ENCODE results near the gene CEP70. TPM values are rescaled to one million over a fixed set of nuclear protein-coding genes. Genes with fewer than 3 reads are reported as not detected.
"Not testable (repeated sequence)": the region's sequence is repeated elsewhere in the genome, so short reads cannot be mapped to it uniquely, and the experiment has no call there.

CEP70 gene
- polyA plus RNA-seq, 3 donors = 0.11 TPM; not detected in 2

GRCh38 chr3:138559134-138559533 is 34.9 kb downstream of the CEP70 start:
- H3K27me3 Mint-ChIP-seq (ENCODE audit: low read depth in 3 of 3) = peaks cover 0 to 2% (median 0%) of the 10 kb centered on the region in 3 donors
- H3K4me1 ChIP-seq (ENCODE audit: control insufficient read depth in 1 of 2, insufficient read depth in 2 of 2, low read length in 2 of 2) = no peaks in the 10 kb centered on the region
- H3K27ac ChIP-seq (ENCODE audit: low read depth in 1 of 2, low read length in 2 of 2) = no peak overlapping the region
- no peaks in the 10 kb centered on the region for H4K20me1 ChIP-seq (ENCODE audit: insufficient read depth, low read length)
- H3K36me3 ChIP-seq (replicated peaks in 1 of 2; ENCODE audit: control insufficient read depth in 1 of 2, insufficient read depth in 2 of 2, low read length in 2 of 2) = no peaks in the 10 kb centered on the region
- no peak overlapping the region for H3K27ac Mint-ChIP-seq
- no peaks in the 10 kb centered on the region for H3K4me1 Mint-ChIP-seq
- H3K27me3 ChIP-seq (ENCODE audit: control insufficient read depth in 2 of 2, insufficient read depth in 2 of 2, low read length in 2 of 2) = no peaks in the 10 kb centered on the region
- no peak overlapping the region for H3K4me3 ChIP-seq (replicated peaks in 1 of 3; ENCODE audit: low read depth in 2 of 3, low read length in 3 of 3)
- no peaks in the 10 kb centered on the region for H3K79me2 ChIP-seq (ENCODE audit: insufficient read depth, low read length)
- H3K9me3 ChIP-seq (replicated peaks in 1 of 2; ENCODE audit: control insufficient read depth in 1 of 2, insufficient read depth in 1 of 2, low read length in 2 of 2) = peaks cover 29 to 30% of the 10 kb centered on the region in 2 donors
- no peak overlapping the region for H3K4me2 ChIP-seq (replicated peaks; ENCODE audit: extremely low read depth, low read length, poor library complexity, severe bottlenecking)
- intact Hi-C loops (cut with micrococcal nuclease) = no loop called here
- H2AFZ ChIP-seq (ENCODE audit: insufficient read depth, low read depth, low read length, poor library complexity, severe bottlenecking) = no peak overlapping the region
- no peak overlapping the region for H3K4me3 Mint-ChIP-seq
- no peak overlapping the region for H3K9ac ChIP-seq (ENCODE audit: insufficient read depth, low read length, poor library complexity, severe bottlenecking)
- WGBS (ENCODE audit: insufficient coverage) = 83% methylated on average over 3 of the region's 4 CpGs
- H3K9me3 Mint-ChIP-seq = peaks cover 29 to 67% (median 49%) of the 10 kb centered on the region in 7 donors
- TF ChIP-seq, protein P1, sequence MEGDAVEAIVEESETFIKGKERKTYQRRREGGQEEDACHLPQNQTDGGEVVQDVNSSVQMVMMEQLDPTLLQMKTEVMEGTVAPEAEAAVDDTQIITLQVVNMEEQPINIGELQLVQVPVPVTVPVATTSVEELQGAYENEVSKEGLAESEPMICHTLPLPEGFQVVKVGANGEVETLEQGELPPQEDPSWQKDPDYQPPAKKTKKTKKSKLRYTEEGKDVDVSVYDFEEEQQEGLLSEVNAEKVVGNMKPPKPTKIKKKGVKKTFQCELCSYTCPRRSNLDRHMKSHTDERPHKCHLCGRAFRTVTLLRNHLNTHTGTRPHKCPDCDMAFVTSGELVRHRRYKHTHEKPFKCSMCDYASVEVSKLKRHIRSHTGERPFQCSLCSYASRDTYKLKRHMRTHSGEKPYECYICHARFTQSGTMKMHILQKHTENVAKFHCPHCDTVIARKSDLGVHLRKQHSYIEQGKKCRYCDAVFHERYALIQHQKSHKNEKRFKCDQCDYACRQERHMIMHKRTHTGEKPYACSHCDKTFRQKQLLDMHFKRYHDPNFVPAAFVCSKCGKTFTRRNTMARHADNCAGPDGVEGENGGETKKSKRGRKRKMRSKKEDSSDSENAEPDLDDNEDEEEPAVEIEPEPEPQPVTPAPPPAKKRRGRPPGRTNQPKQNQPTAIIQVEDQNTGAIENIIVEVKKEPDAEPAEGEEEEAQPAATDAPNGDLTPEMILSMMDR (IDR thresholded peaks at IDR 0.05) = no peak
- H3K36me3 Mint-ChIP-seq = peaks cover 9 to 30% of the 10 kb centered on the region in 2 donors
- no peak for DNase-seq

DNA sequence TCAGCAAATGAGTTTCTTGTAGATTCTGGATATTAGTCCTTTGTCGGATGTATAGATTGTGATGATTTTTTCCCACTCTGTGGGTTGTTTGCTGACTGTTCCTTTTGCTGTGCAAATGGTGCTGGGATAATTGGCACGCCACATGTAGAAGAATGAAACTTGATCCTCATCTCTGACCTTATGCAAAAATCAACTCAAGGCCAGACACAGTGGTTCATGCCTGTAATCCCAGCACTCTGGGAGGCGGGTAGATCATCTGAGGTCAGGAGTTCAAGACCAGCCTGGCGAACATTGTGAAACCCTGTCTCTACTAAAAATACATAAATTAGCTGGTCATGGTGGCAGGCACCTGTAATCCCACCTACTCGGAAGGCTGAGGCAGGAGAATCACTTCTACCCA is 39.3 kb downstream of the CEP70 start:
- H2AFZ ChIP-seq (ENCODE audit: insufficient read depth, low read depth, low read length, poor library complexity, severe bottlenecking); intact Hi-C loops (cut with micrococcal nuclease); H4K20me1 ChIP-seq (ENCODE audit: insufficient read depth, low read length); H3K79me2 ChIP-seq (ENCODE audit: insufficient read depth, low read length); H3K27ac ChIP-seq (ENCODE audit: low read depth in 1 of 2, low read length in 2 of 2); H3K9ac ChIP-seq (ENCODE audit: insufficient read depth, low read length, poor library complexity, severe bottlenecking); H3K27me3 ChIP-seq (ENCODE audit: control insufficient read depth in 2 of 2, insufficient read depth in 2 of 2, low read length in 2 of 2); H3K4me2 ChIP-seq (replicated peaks; ENCODE audit: extremely low read depth, low read length, poor library complexity, severe bottlenecking); H3K27ac Mint-ChIP-seq; H3K4me3 ChIP-seq (replicated peaks in 1 of 3; ENCODE audit: low read depth in 2 of 3, low read length in 3 of 3); H3K4me1 Mint-ChIP-seq; H3K4me1 ChIP-seq (ENCODE audit: control insufficient read depth in 1 of 2, insufficient read depth in 2 of 2, low read length in 2 of 2); H3K36me3 ChIP-seq (replicated peaks in 1 of 2; ENCODE audit: control insufficient read depth in 1 of 2, insufficient read depth in 2 of 2, low read length in 2 of 2); H3K27me3 Mint-ChIP-seq (ENCODE audit: low read depth in 3 of 3); DNase-seq; H3K4me3 Mint-ChIP-seq: not testable (repeated sequence)
- Mint-ChIP-seq H3K36me3 (peaks cover 7 to 30% of the 10 kb centered on the region in 2 donors), H3K9me3 (peaks cover 41 to 78% (median 62%) of the 10 kb centered on the region in 7 donors)
- H3K9me3 ChIP-seq (replicated peaks in 1 of 2; ENCODE audit: control insufficient read depth in 1 of 2, insufficient read depth in 1 of 2, low read length in 2 of 2) = peaks cover 29 to 35% of the 10 kb centered on the region in 2 donors
- WGBS (ENCODE audit: insufficient coverage) = 88% methylated on average over 1 of the region's 5 CpGs

GRCh38 chr3:138550958-138551357 is 43.1 kb downstream of the CEP70 start:
- H3K4me3 Mint-ChIP-seq; H3K27me3 ChIP-seq (ENCODE audit: control insufficient read depth in 2 of 2, insufficient read depth in 2 of 2, low read length in 2 of 2); H3K27ac ChIP-seq (ENCODE audit: low read depth in 1 of 2, low read length in 2 of 2); intact Hi-C loops (cut with micrococcal nuclease); H3K27me3 Mint-ChIP-seq (ENCODE audit: low read depth in 3 of 3); H3K9ac ChIP-seq (ENCODE audit: insufficient read depth, low read length, poor library complexity, severe bottlenecking); H3K79me2 ChIP-seq (ENCODE audit: insufficient read depth, low read length); H4K20me1 ChIP-seq (ENCODE audit: insufficient read depth, low read length); H3K27ac Mint-ChIP-seq; H3K4me3 ChIP-seq (replicated peaks in 1 of 3; ENCODE audit: low read depth in 2 of 3, low read length in 3 of 3); H2AFZ ChIP-seq (ENCODE audit: insufficient read depth, low read depth, low read length, poor library complexity, severe bottlenecking); H3K4me2 ChIP-seq (replicated peaks; ENCODE audit: extremely low read depth, low read length, poor library complexity, severe bottlenecking); DNase-seq; H3K4me1 Mint-ChIP-seq; H3K4me1 ChIP-seq (ENCODE audit: control insufficient read depth in 1 of 2, insufficient read depth in 2 of 2, low read length in 2 of 2): not testable (repeated sequence)
- Histone ChIP-seq H3K36me3 (replicated peaks in 1 of 2; ENCODE audit: control insufficient read depth in 1 of 2, insufficient read depth in 2 of 2, low read length in 2 of 2) (peaks cover 0 to 21% of the 10 kb centered on the region in 2 donors), H3K9me3 (replicated peaks in 1 of 2; ENCODE audit: control insufficient read depth in 1 of 2, insufficient read depth in 1 of 2, low read length in 2 of 2) (peaks cover 39 to 54% of the 10 kb centered on the region in 2 donors)
- no CpG with 5 or more reads among the region's 2 CpGs for WGBS (ENCODE audit: insufficient coverage)
- Mint-ChIP-seq H3K9me3 (peaks cover 45 to 75% (median 64%) of the 10 kb centered on the region in 7 donors), H3K36me3 (peaks cover 19 to 44% of the 10 kb centered on the region in 2 donors)
